Naive thymus-derived CD8-positive, alpha-beta T cell (primary cell): ENCODE data around the gene EVPL. TPM values are rescaled to one million over a fixed set of nuclear protein-coding genes. Genes with fewer than 3 reads are reported as not detected.
"Not testable (repeated sequence)": the region's sequence is repeated elsewhere in the genome, so short reads cannot be mapped to it uniquely, and the experiment has no call there.

ENCODE experiments used
- ATAC-seq, 2 donors: fragments of 150-1000 bp; cut with Tn5 transposase in 1 of 2; sonication (Bioruptor Pico), chemical (Tn5 transposase) in 1 of 2; 1 replicate in 1 of 2; 2 replicates in 1 of 2; pipeline ENCODE4 v1.10.0; 2021; ENCODE audit warnings: mild to moderate bottlenecking in 2 of 2, moderate library complexity in 2 of 2
- POLR2A ChIA-PET: fragments of 350-600 bp; sonication (Branson Sonifier 250); formaldehyde crosslinking; loops from one replicate; lab custom pipeline; 2021; ENCODE audit warnings: antibody characterized with exemption; lab: Charles Lee
- DNase-seq, 10 donors: peaks; one replicate each; pipeline versions ENCODE4 v3.0.0 to v3.0.0-alpha.2; 2020 to 2022
- H3K27ac Mint-ChIP-seq, 10 donors: one replicate each; pipeline ENCODE4 v1.8.0; 2020 to 2022; ENCODE audit warnings: mild to moderate bottlenecking in 10 of 10, mixed read lengths in 10 of 10, moderate library complexity in 4 of 10, inconsistent platforms in 1 of 10
- H3K27me3 Mint-ChIP-seq, 5 donors: one replicate each; pipeline ENCODE4 v1.8.0; 2021 to 2022; ENCODE audit warnings: mixed read lengths in 5 of 5
- H3K36me3 Mint-ChIP-seq, 3 donors: one replicate each; pipeline ENCODE4 v1.8.0; 2020 to 2022; ENCODE audit warnings: mixed read lengths in 3 of 3, mild to moderate bottlenecking in 2 of 3, inconsistent platforms in 1 of 3
- H3K4me1 Mint-ChIP-seq, 4 donors: one replicate each; pipeline ENCODE4 v1.8.0; 2021 to 2022; ENCODE audit warnings: mixed read lengths in 4 of 4
- H3K4me3 Mint-ChIP-seq, 10 donors: one replicate each; pipeline ENCODE4 v1.8.0; 2020 to 2022; ENCODE audit warnings: mild to moderate bottlenecking in 10 of 10, mixed read lengths in 10 of 10, moderate library complexity in 6 of 10, inconsistent platforms in 1 of 10
- H3K9me3 Mint-ChIP-seq, 9 donors: one replicate each; pipeline ENCODE4 v1.8.0; 2020 to 2022; ENCODE audit warnings: mixed read lengths in 9 of 9, mild to moderate bottlenecking in 3 of 9, inconsistent platforms in 1 of 9, moderate library complexity in 1 of 9
- polyA plus RNA-seq, 3 donors: library from polyadenylated mRNA; unstranded; fragments of 300-500 nt; fragmentation: Illumina TruSeq; gene quantifications; one replicate each; pipeline ENCODE4 v1.2.3, GENCODE V29; 2021
- total RNA-seq, 8 experiments: library from RNA in 2 of 8; stranded (reverse) in 2 of 8; gene quantifications; one replicate each; pipeline ENCODE4 v1.2.3 and lab custom pipeline; 2021 to 2026

The EVPL gene
- total RNA-seq (1 to 10 TPM; 7.1 to 8.2 TPM), polyA plus RNA-seq (1 to 10 TPM in 1 of 3 donors, under 1 TPM in 1, not detected in 1; 0.74 to 1.6 TPM), total RNA-seq (lab: John Stamatoyannopoulos, UW) (0.76 to 33.9 (median 5.5) reads per million in 6 experiments)

GRCh38 chr17:76027159-76027839 lies at the start of gene EVPL:
Gene EVPL (minus strand): TSS chr17:76027306. CDS start chr17:76027198, 108 bp downstream.
- ATAC-seq = no peak
- POLR2A ChIA-PET = interaction anchor here (0.6 to 1.0 kb wide), 4 partner anchors 14 to 46 kb away, joined by 3 to 6 read pairs (median 3); partner anchors contain the start of gene SRP68
- H3K27ac Mint-ChIP-seq = peak within 1 kb of the TSS; percentile 69 to 100 (median 100)

GRCh38 chr17:76076146-76076764 lies 49.1 kb upstream of the EVPL start:
- Mint-ChIP-seq H3K9me3 (peaks cover 0 to 3% (median 0%) of the 10 kb centered on the region in 9 donors), H3K27ac (peak overlapping the region in 8 of 10 donors; percentile 84 to 97 (median 92)), H3K4me1 (peaks cover 28 to 70% (median 61%) of the 10 kb centered on the region in 4 donors), H3K36me3 (peaks cover 0 to 4% (median 0%) of the 10 kb centered on the region in 3 donors), H3K27me3 (peaks cover 10 to 32% (median 20%) of the 10 kb centered on the region in 5 donors), H3K4me3 (peak overlapping the region; percentile 75 to 94 (median 89))
- DNase-seq = peak in 2 of 10 donors; percentile 12 to 28
- no peak for ATAC-seq
- POLR2A ChIA-PET = interaction anchor here (0.5 to 2.4 kb wide), 7 partner anchors 38 to 292 kb away, joined by 3 to 8 read pairs (median 4); partner anchors contain the start of gene UNK

More at GRCh38 chr17:76027159-76027839, at the start of gene EVPL:
- peaks cover 20 to 69% (median 43%) of the 10 kb centered on the region in 4 donors for H3K4me1 Mint-ChIP-seq
- H3K36me3 Mint-ChIP-seq = no peaks in the 10 kb centered on the region
- H3K27me3 Mint-ChIP-seq = no peaks in the 10 kb centered on the region
- peak within 1 kb of the TSS in 3 of 10 donors; percentile 50 to 93 (median 83) for H3K4me3 Mint-ChIP-seq
- DNase-seq = no peak
- H3K9me3 Mint-ChIP-seq = no peaks in the 10 kb centered on the region

GRCh38 chr17:76075364-76076145 lies 48.4 kb upstream of the EVPL start:
- POLR2A ChIA-PET = interaction anchor here (0.5 to 1.6 kb wide), 4 partner anchors 61 to 291 kb away, joined by 3 to 7 read pairs (median 4); partner anchors contain the start of gene UNK
- DNase-seq = no peak
- Mint-ChIP-seq H3K27me3 (peaks cover 10 to 32% (median 20%) of the 10 kb centered on the region in 5 donors), H3K4me3 (peak overlapping the region; percentile 75 to 94 (median 86)), H3K36me3 (peaks cover 0 to 4% (median 0%) of the 10 kb centered on the region in 3 donors), H3K9me3 (peaks cover 0 to 3% (median 0%) of the 10 kb centered on the region in 9 donors), H3K4me1 (peaks cover 29 to 72% (median 67%) of the 10 kb centered on the region in 4 donors), H3K27ac (peak overlapping the region in 9 of 10 donors; percentile 19 to 81 (median 53))
- ATAC-seq = no peak

- Mint-ChIP-seq H3K9me3 (peaks cover 0 to 3% (median 0%) of the 10 kb centered on the region in 9 donors), H3K27ac (peak within 1 kb of the TSS in 8 of 10 donors; percentile 19 to 81 (median 66)), H3K4me3 (peak within 1 kb of the TSS; percentile 75 to 94 (median 86)), H3K36me3 (peaks cover 0 to 11% (median 0%) of the 10 kb centered on the region in 3 donors), H3K4me1 (peaks cover 29 to 70% (median 68%) of the 10 kb centered on the region in 4 donors), H3K27me3 (peaks cover 10 to 32% (median 20%) of the 10 kb centered on the region in 5 donors)
- DNase-seq (no peak), ATAC-seq (no peak)
- POLR2A ChIA-PET = interaction anchor here (1.1 to 1.6 kb wide), 2 partner anchors 28 to 61 kb away, joined by 3 to 5 read pairs; no protein-coding TSS in a partner anchor
These were observed 47.6 kb upstream of the EVPL start, which contains the start of gene GALR2 for GRCh38 chr17:76074390-76075363. Gene GALR2 (plus strand): TSS chr17:76074781. CDS start chr17:76074884, 103 bp downstream.

GRCh38 chr17:76072148-76072858 lies 45.2 kb upstream of the EVPL start, which contains the start of gene SRP68:
Gene SRP68 (minus strand): TSS chr17:76072517. CDS start chr17:76072491, 26 bp downstream.
- ATAC-seq (peak; percentile 72 to 89), DNase-seq (peak; percentile 64 to 83 (median 75))
- H3K4me1 Mint-ChIP-seq = peaks cover 23 to 60% (median 53%) of the 10 kb centered on the region in 4 donors

GRCh38 chr17:76071531-76072147 lies 44.5 kb upstream of the EVPL start:
- Mint-ChIP-seq H3K27me3 (peaks cover 9 to 29% (median 10%) of the 10 kb centered on the region in 5 donors), H3K4me3 (peak overlapping the region; percentile 92 to 98 (median 96)), H3K4me1 (peaks cover 20 to 56% (median 47%) of the 10 kb centered on the region in 4 donors), H3K9me3 (peaks cover 0 to 3% (median 0%) of the 10 kb centered on the region in 9 donors), H3K36me3 (peaks cover 0 to 37% (median 6%) of the 10 kb centered on the region in 3 donors), H3K27ac (peak overlapping the region; percentile 85 to 98 (median 96))
- POLR2A ChIA-PET = interaction anchor here (0.5 to 3.4 kb wide), 9 partner anchors 32 to 654 kb away, joined by 3 to 25 read pairs (median 4); partner anchors contain the start of genes EVPL and EXOC7
- ATAC-seq (peak; percentile 4 to 17), DNase-seq (no peak)

More at GRCh38 chr17:76072148-76072858, 45.2 kb upstream of the EVPL start, which contains the start of gene SRP68:
- peaks cover 0 to 3% (median 0%) of the 10 kb centered on the region in 9 donors for H3K9me3 Mint-ChIP-seq
- peak within 1 kb of the TSS; percentile 92 to 98 (median 96) for H3K4me3 Mint-ChIP-seq
- H3K27ac Mint-ChIP-seq = peak within 1 kb of the TSS; percentile 85 to 98 (median 96)
- peaks cover 10 to 32% (median 14%) of the 10 kb centered on the region in 5 donors for H3K27me3 Mint-ChIP-seq
- POLR2A ChIA-PET = interaction anchor here (0.5 to 3.4 kb wide), 9 partner anchors 23 to 653 kb away, joined by 3 to 25 read pairs (median 4); partner anchors contain the start of genes EVPL and EXOC7
- H3K36me3 Mint-ChIP-seq = peaks cover 0 to 30% (median 4%) of the 10 kb centered on the region in 3 donors

GRCh38 chr17:76065775-76066174 lies 38.7 kb upstream of the EVPL start:
- Mint-ChIP-seq H3K9me3 (no peaks in the 10 kb centered on the region), H3K27ac (peak overlapping the region in 3 of 10 donors; percentile 11 to 58 (median 48)), H3K36me3 (peaks cover 8 to 88% (median 23%) of the 10 kb centered on the region in 3 donors), H3K4me1 (peaks cover 7 to 27% (median 21%) of the 10 kb centered on the region in 4 donors), H3K27me3 (no peaks in the 10 kb centered on the region), H3K4me3 (no peak overlapping the region)
- ATAC-seq (no peak), DNase-seq (no peak)
- POLR2A ChIA-PET = interaction anchor here (0.6 to 1.4 kb wide), 4 partner anchors 8 to 454 kb away, joined by 3 to 5 read pairs (median 4); no protein-coding TSS in a partner anchor

GRCh38 chr17:76063875-76064546 lies 36.9 kb upstream of the EVPL start:
- H3K27ac Mint-ChIP-seq = peak overlapping the region in 8 of 10 donors; percentile 25 to 96 (median 67)
- peak in 1 of 10 donors; percentile 59 for DNase-seq
- no peaks in the 10 kb centered on the region for H3K9me3 Mint-ChIP-seq
- no peak for ATAC-seq
- peak overlapping the region in 5 of 10 donors; percentile 17 to 76 (median 30) for H3K4me3 Mint-ChIP-seq
- H3K27me3 Mint-ChIP-seq = no peaks in the 10 kb centered on the region
- POLR2A ChIA-PET = interaction anchor here (0.5 to 1.8 kb wide), 5 partner anchors 16 to 392 kb away, joined by 3 to 5 read pairs (median 4); no protein-coding TSS in a partner anchor
- H3K36me3 Mint-ChIP-seq = peaks cover 13 to 95% (median 32%) of the 10 kb centered on the region in 3 donors
- H3K4me1 Mint-ChIP-seq = peaks cover 5 to 17% (median 11%) of the 10 kb centered on the region in 4 donors

- H3K4me3 Mint-ChIP-seq, DNase-seq, ATAC-seq, H3K27me3 Mint-ChIP-seq, H3K9me3 Mint-ChIP-seq: not testable (repeated sequence)
- peaks cover 5 to 94% (median 26%) of the 10 kb centered on the region in 3 donors for H3K36me3 Mint-ChIP-seq
- peak overlapping the region in 1 of 10 donors; percentile 28 for H3K27ac Mint-ChIP-seq
- POLR2A ChIA-PET = interaction anchor here (0.9 to 2.1 kb wide), 3 partner anchors 28 to 44 kb away, joined by 3 to 10 read pairs (median 4); no protein-coding TSS in a partner anchor
- H3K4me1 Mint-ChIP-seq = peaks cover 0 to 11% (median 4%) of the 10 kb centered on the region in 4 donors
These were observed 31.2 kb upstream of the EVPL start for GRCh38 chr17:76058264-76058663.
